ENCODE measurements around the gene NEK6.

- TF ChIP-seq MXI1 (IDR thresholded peaks at IDR 0.05; ENCODE audit: low read depth, low read length) (no peak), CREB1 (IDR thresholded peaks at IDR 0.05; ENCODE audit: low read depth) (no peak), ZNF217 (IDR thresholded peaks at IDR 0.05) (no peak)
Observed at GRCh38 chr9:124327491-124327890, 69.7 kb downstream of the NEK6 start.

Measured in GM12878 (cell line).